Measurements from ENCODE around the gene ANGEL2.
A peak's percentile ranks its signal among the peaks of the same experiment; 100 is the strongest.

GRCh38 chr1:212984522-212985291 is 31.0 kb downstream of the ANGEL2 start:
- TF ChIP-seq CTCF (conservative IDR thresholded peaks at IDR 0.05; ENCODE audit: low read depth in 2 of 2), result no peak
- TF ChIP-seq CREB1 (CRISPR knock-in tag; IDR thresholded peaks at IDR 0.05; ENCODE audit: low read depth), result no peak
- no peak for TF ChIP-seq EZH2 (IDR thresholded peaks at IDR 0.05; ENCODE audit: low read depth, unreplicated experiment)
- peak; percentile 55 for TF ChIP-seq POLR2AphosphoS5 (IDR thresholded peaks at IDR 0.05; ENCODE audit: low read depth)
- no peak for TF ChIP-seq EZH2phosphoT487 (IDR thresholded peaks at IDR 0.05; ENCODE audit: unreplicated experiment)
- TF ChIP-seq ETS1 (IDR thresholded peaks at IDR 0.05), result no peak
- TF ChIP-seq, protein P1, sequence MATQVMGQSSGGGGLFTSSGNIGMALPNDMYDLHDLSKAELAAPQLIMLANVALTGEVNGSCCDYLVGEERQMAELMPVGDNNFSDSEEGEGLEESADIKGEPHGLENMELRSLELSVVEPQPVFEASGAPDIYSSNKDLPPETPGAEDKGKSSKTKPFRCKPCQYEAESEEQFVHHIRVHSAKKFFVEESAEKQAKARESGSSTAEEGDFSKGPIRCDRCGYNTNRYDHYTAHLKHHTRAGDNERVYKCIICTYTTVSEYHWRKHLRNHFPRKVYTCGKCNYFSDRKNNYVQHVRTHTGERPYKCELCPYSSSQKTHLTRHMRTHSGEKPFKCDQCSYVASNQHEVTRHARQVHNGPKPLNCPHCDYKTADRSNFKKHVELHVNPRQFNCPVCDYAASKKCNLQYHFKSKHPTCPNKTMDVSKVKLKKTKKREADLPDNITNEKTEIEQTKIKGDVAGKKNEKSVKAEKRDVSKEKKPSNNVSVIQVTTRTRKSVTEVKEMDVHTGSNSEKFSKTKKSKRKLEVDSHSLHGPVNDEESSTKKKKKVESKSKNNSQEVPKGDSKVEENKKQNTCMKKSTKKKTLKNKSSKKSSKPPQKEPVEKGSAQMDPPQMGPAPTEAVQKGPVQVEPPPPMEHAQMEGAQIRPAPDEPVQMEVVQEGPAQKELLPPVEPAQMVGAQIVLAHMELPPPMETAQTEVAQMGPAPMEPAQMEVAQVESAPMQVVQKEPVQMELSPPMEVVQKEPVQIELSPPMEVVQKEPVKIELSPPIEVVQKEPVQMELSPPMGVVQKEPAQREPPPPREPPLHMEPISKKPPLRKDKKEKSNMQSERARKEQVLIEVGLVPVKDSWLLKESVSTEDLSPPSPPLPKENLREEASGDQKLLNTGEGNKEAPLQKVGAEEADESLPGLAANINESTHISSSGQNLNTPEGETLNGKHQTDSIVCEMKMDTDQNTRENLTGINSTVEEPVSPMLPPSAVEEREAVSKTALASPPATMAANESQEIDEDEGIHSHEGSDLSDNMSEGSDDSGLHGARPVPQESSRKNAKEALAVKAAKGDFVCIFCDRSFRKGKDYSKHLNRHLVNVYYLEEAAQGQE (IDR thresholded peaks at IDR 0.05; ENCODE audit: unreplicated experiment), result no peak
- no peak for TF ChIP-seq JUNB (IDR thresholded peaks at IDR 0.05; ENCODE audit: unreplicated experiment)
- TF ChIP-seq ZNF331 (CRISPR knock-in tag; IDR thresholded peaks at IDR 0.05; ENCODE audit: low read depth), result no peak
- no peak for TF ChIP-seq STAT1 (IDR thresholded peaks at IDR 0.05; ENCODE audit: unreplicated experiment)
- TF ChIP-seq ZNF114 (CRISPR knock-in tag; IDR thresholded peaks at IDR 0.05), result no peak
- no peak for TF ChIP-seq NANOG (IDR thresholded peaks at IDR 0.05; ENCODE audit: borderline replicate concordance)
